NCI-H1436 (cell line): Measurements from ENCODE around the gene NUCB1.
"Not testable (repeated sequence)": the region's sequence is repeated elsewhere in the genome, so short reads cannot be mapped to it uniquely, and the experiment has no call there.

Experiments used
- DNase-seq: peaks from one replicate; lab custom pipeline; 2025; lab: John Stamatoyannopoulos, UW

Gene NUCB1

GRCh38 chr19:48906324-48906723 is 6.2 kb downstream of the NUCB1 start:
- DNase-seq = no peak

GRCh38 chr19:48907671-48908070 is 7.6 kb downstream of the NUCB1 start:
- no peak for DNase-seq

- DNase-seq = not testable (repeated sequence)
Observed at GRCh38 chr19:48909424-48910077, 9.4 kb downstream of the NUCB1 start.

GRCh38 chr19:48910803-48911202 is 10.7 kb downstream of the NUCB1 start:
- no peak for DNase-seq

GRCh38 chr19:48913114-48913889 is 13.2 kb downstream of the NUCB1 start:
- peak; percentile 38 for DNase-seq

- no peak for DNase-seq
Observed at GRCh38 chr19:48914181-48914580, 14.1 kb downstream of the NUCB1 start.

GRCh38 chr19:48915757-48916156 is 15.6 kb downstream of the NUCB1 start:
- DNase-seq = peak; percentile 15

GRCh38 chr19:48918071-48918470 is 18.0 kb downstream of the NUCB1 start:
- no peak for DNase-seq

GRCh38 chr19:48918801-48919247 is 18.7 kb downstream of the NUCB1 start:
- peak; percentile 17 for DNase-seq

- DNase-seq = not testable (repeated sequence)
Observed at GRCh38 chr19:48919271-48919670, 19.2 kb downstream of the NUCB1 start.

GRCh38 chr19:48920949-48921348 is 20.8 kb downstream of the NUCB1 start:
- DNase-seq = no peak

GRCh38 chr19:48921721-48922500 is 21.8 kb downstream of the NUCB1 start:
- no peak for DNase-seq

- no peak for DNase-seq
Observed at GRCh38 chr19:48922548-48923490, 22.7 kb downstream of the NUCB1 start.

- DNase-seq = no peak
Observed at GRCh38 chr19:48925240-48925843, 25.2 kb downstream of the NUCB1 start.

GRCh38 chr19:48925890-48926289 is 25.8 kb downstream of the NUCB1 start:
- DNase-seq = not testable (repeated sequence)

- no peak for DNase-seq
Observed at GRCh38 chr19:48926909-48927308, 26.8 kb downstream of the NUCB1 start.

GRCh38 chr19:48927692-48928091 is 27.6 kb downstream of the NUCB1 start:
- not testable (repeated sequence) for DNase-seq

- DNase-seq = no peak
Observed at GRCh38 chr19:48928164-48929025, 28.3 kb downstream of the NUCB1 start.

- peak; percentile 97 for DNase-seq
Observed at GRCh38 chr19:48933382-48933932, 33.3 kb downstream of the NUCB1 start, which contains the start of gene DHDH. Gene DHDH, plus strand, starts transcription at chr19:48933699. Its CDS starts 23 bp downstream, at chr19:48933722.

- no peak for DNase-seq
Observed at GRCh38 chr19:48934837-48935236, 34.7 kb downstream of the NUCB1 start.
